MM.1S (cell line): ENCODE measurements around the gene CMTR1.

ENCODE experiments used
- EZH2 ChIP-seq: fragments of 300-600 bp; sonication (generic); optimal IDR thresholded peaks from 2 replicates; pipeline ENCODE3; 2017; ENCODE audit warnings: low read depth, mild to moderate bottlenecking, antibody characterized with exemption, low read length, mixed read lengths
- TF ChIP-seq, protein P1 (sequence below): fragments of 300-600 bp; sonication (generic); IDR thresholded peaks from 2 replicates; pipeline ENCODE4 v1.5.1; 2016; ENCODE audit warnings: antibody characterized with exemption, low read length, mixed read lengths

DNA sequence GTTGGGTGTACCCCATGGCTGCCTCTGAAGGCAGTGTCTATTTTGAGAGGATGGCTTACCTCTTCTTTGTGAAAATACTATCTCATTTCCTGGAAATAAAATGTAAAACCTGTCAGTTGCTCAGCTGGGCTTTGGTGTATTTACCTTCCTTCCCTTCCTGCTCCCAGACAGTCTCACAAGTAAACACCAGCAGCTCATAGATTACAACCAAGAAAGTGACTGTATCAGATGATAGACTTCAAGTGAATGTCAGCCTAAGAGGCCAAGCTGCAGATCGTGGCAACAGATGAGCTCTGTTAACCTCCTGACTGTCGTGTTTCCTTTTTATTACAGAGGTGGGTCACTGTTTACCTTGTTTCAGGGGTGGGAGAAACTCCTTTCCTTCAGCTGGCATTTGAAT lies 41.9 kb upstream of the CMTR1 start:
- TF ChIP-seq, protein P1, sequence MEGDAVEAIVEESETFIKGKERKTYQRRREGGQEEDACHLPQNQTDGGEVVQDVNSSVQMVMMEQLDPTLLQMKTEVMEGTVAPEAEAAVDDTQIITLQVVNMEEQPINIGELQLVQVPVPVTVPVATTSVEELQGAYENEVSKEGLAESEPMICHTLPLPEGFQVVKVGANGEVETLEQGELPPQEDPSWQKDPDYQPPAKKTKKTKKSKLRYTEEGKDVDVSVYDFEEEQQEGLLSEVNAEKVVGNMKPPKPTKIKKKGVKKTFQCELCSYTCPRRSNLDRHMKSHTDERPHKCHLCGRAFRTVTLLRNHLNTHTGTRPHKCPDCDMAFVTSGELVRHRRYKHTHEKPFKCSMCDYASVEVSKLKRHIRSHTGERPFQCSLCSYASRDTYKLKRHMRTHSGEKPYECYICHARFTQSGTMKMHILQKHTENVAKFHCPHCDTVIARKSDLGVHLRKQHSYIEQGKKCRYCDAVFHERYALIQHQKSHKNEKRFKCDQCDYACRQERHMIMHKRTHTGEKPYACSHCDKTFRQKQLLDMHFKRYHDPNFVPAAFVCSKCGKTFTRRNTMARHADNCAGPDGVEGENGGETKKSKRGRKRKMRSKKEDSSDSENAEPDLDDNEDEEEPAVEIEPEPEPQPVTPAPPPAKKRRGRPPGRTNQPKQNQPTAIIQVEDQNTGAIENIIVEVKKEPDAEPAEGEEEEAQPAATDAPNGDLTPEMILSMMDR: no peak
- no peak for TF ChIP-seq EZH2
